Measurements from ENCODE around the gene FLT3LG.
"Not testable (repeated sequence)": the region's sequence is repeated elsewhere in the genome, so short reads cannot be mapped to it uniquely, and the experiment has no call there.

Gene FLT3LG

GRCh38 chr19:49441210-49441959 is 32.6 kb upstream of the FLT3LG start, which contains the start of gene SLC17A7:
TSS of gene SLC17A7 (minus strand) at chr19:49441527. CDS start at chr19:49441379, 148 bp downstream.
- DNase-seq = peak; percentile 64

GRCh38 chr19:49441960-49442350 is 32.1 kb upstream of the FLT3LG start:
- no peak for DNase-seq

GRCh38 chr19:49442354-49442753 is 31.7 kb upstream of the FLT3LG start:
- DNase-seq = peak; percentile 38

- peak; percentile 81 for DNase-seq
Observed at GRCh38 chr19:49442771-49443365, 31.1 kb upstream of the FLT3LG start.

GRCh38 chr19:49443366-49444099 is 30.5 kb upstream of the FLT3LG start:
- DNase-seq = peak; percentile 98

- not testable (repeated sequence) for DNase-seq
Observed at GRCh38 chr19:49444100-49444700, 29.8 kb upstream of the FLT3LG start.

GRCh38 chr19:49445997-49446396 is 28.0 kb upstream of the FLT3LG start:
- no peak for DNase-seq

GRCh38 chr19:49447485-49448431 is 26.3 kb upstream of the FLT3LG start:
- DNase-seq = peak; percentile 89

- DNase-seq = no peak
Observed at GRCh38 chr19:49448432-49448786, 25.6 kb upstream of the FLT3LG start.

GRCh38 chr19:49450405-49450804 is 23.6 kb upstream of the FLT3LG start:
- no peak for DNase-seq

GRCh38 chr19:49451430-49452181 is 22.4 kb upstream of the FLT3LG start, which contains the start of gene PIH1D1:
TSS of gene PIH1D1 (minus strand) at chr19:49451814. CDS start at chr19:49451574, 240 bp downstream.
- peak; percentile 100 for DNase-seq

- peak; percentile 100 for DNase-seq
Observed at GRCh38 chr19:49453013-49453756, 20.8 kb upstream of the FLT3LG start, which contains the start of gene ALDH16A1. TSS of gene ALDH16A1 (plus strand) at chr19:49453225. CDS start at chr19:49453332, 107 bp downstream.

- DNase-seq = peak; percentile 50
Observed at GRCh38 chr19:49453757-49454240, 20.2 kb upstream of the FLT3LG start.

- no peak for DNase-seq
Observed at GRCh38 chr19:49455773-49456172, 18.2 kb upstream of the FLT3LG start.

GRCh38 chr19:49456326-49456725 is 17.7 kb upstream of the FLT3LG start:
- DNase-seq = no peak

GRCh38 chr19:49458567-49458903 is 15.5 kb upstream of the FLT3LG start:
- DNase-seq = no peak

GRCh38 chr19:49459388-49459787 is 14.6 kb upstream of the FLT3LG start:
- DNase-seq = no peak

GRCh38 chr19:49461130-49461529 is 12.9 kb upstream of the FLT3LG start:
- not testable (repeated sequence) for DNase-seq

- DNase-seq = no peak
Observed at GRCh38 chr19:49461656-49462055, 12.4 kb upstream of the FLT3LG start.

GRCh38 chr19:49462492-49462891 is 11.5 kb upstream of the FLT3LG start:
- no peak for DNase-seq

Data from hematopoietic multipotent progenitor cell treated with erythropoietin and hydrocortisone succinate and interleukin-3 and kit ligand, for 6 days (in vitro differentiated cells).